ENCODE data around the gene SLC28A1. TPM values are rescaled to one million over a fixed set of nuclear protein-coding genes. Genes with fewer than 3 reads are reported as not detected.
A peak's percentile ranks its signal among the peaks of the same experiment; 100 is the strongest.
"Not testable (repeated sequence)": the region's sequence is repeated elsewhere in the genome, so short reads cannot be mapped to it uniquely, and the experiment has no call there.

SLC28A1 gene
- total and polyA plus RNA-seq, 4 donors: 0.97 to 4.1 (median 2.4) TPM

GRCh38 chr15:84876269-84876668 is 8.2 kb upstream of the SLC28A1 start:
- no peaks in the 10 kb centered on the region for H3K27me3 ChIP-seq (ENCODE audit: control insufficient read depth in 1 of 2, insufficient read depth in 2 of 2, low read length in 1 of 2)
- H3K4me1 ChIP-seq (ENCODE audit: control insufficient read depth in 1 of 2, insufficient read depth in 2 of 2, low read length in 2 of 2): peaks cover 0 to 3% of the 10 kb centered on the region in 2 donors
- ATAC-seq (ENCODE audit: low FRiP score) (no peak), DNase-seq (no peak)
- H3K4me3 ChIP-seq (ENCODE audit: low read length in 2 of 2): no peak overlapping the region
- H3K36me3 ChIP-seq (ENCODE audit: control insufficient read depth in 1 of 2, insufficient read depth in 2 of 2, low read length in 1 of 2): no peaks in the 10 kb centered on the region
- intact Hi-C loops (cut with DNase I): loop anchor here in 1 of 2 donors (5.0 kb wide), 1 partner anchor 41 kb away; no protein-coding TSS in a partner anchor
- no peak overlapping the region for H3K27ac ChIP-seq (ENCODE audit: low read depth in 1 of 2, low read length in 2 of 2)
- no peaks in the 10 kb centered on the region for H3K9me3 ChIP-seq (ENCODE audit: control insufficient read depth, low read length)

- WGBS, 2 donors: 90 to 95% methylated on average over 3 of the region's 3 CpGs
- not testable (repeated sequence) for H3K4me1 ChIP-seq (ENCODE audit: control insufficient read depth in 1 of 2, insufficient read depth in 2 of 2, low read length in 2 of 2); H3K4me3 ChIP-seq (ENCODE audit: low read length in 2 of 2); H3K36me3 ChIP-seq (ENCODE audit: control insufficient read depth in 1 of 2, insufficient read depth in 2 of 2, low read length in 1 of 2); DNase-seq; ATAC-seq (ENCODE audit: low FRiP score); H3K9me3 ChIP-seq (ENCODE audit: control insufficient read depth, low read length); H3K27me3 ChIP-seq (ENCODE audit: control insufficient read depth in 1 of 2, insufficient read depth in 2 of 2, low read length in 1 of 2); H3K27ac ChIP-seq (ENCODE audit: low read depth in 1 of 2, low read length in 2 of 2)
- intact Hi-C loops (cut with DNase I): loop anchor here in 1 of 2 donors (5.0 kb wide), 1 partner anchor 40 kb away; no protein-coding TSS in a partner anchor
Measured at GRCh38 chr15:84877701-84878100, 6.8 kb upstream of the SLC28A1 start.

- no peaks in the 10 kb centered on the region for H3K36me3 ChIP-seq (ENCODE audit: control insufficient read depth in 1 of 2, insufficient read depth in 2 of 2, low read length in 1 of 2)
- WGBS, 2 donors: 77 to 87% methylated on average over 4 of the region's 4 CpGs
- peak in 1 of 2 donors; percentile 75 for DNase-seq
Measured at GRCh38 chr15:84878504-84878903, 6.0 kb upstream of the SLC28A1 start.

GRCh38 chr15:84879088-84879780 is 5.2 kb upstream of the SLC28A1 start:
- 74 to 76% methylated on average over 11 of the region's 11 CpGs for WGBS, 2 donors
- peaks cover 0 to 3% of the 10 kb centered on the region in 2 donors for H3K4me1 ChIP-seq (ENCODE audit: control insufficient read depth in 1 of 2, insufficient read depth in 2 of 2, low read length in 2 of 2)
- no peak overlapping the region for H3K4me3 ChIP-seq (ENCODE audit: low read length in 2 of 2)
- ATAC-seq (ENCODE audit: low FRiP score): no peak
- H3K9me3 ChIP-seq (ENCODE audit: control insufficient read depth, low read length): no peaks in the 10 kb centered on the region
- intact Hi-C loops (cut with DNase I): loop anchor here in 1 of 2 donors (5.0 kb wide), 1 partner anchor 38 kb away; no protein-coding TSS in a partner anchor
- peak in 1 of 2 donors; percentile 64 for DNase-seq
- no peak overlapping the region for H3K27ac ChIP-seq (ENCODE audit: low read depth in 1 of 2, low read length in 2 of 2)
- no peaks in the 10 kb centered on the region for H3K27me3 ChIP-seq (ENCODE audit: control insufficient read depth in 1 of 2, insufficient read depth in 2 of 2, low read length in 1 of 2)
- H3K36me3 ChIP-seq (ENCODE audit: control insufficient read depth in 1 of 2, insufficient read depth in 2 of 2, low read length in 1 of 2): no peaks in the 10 kb centered on the region

More at GRCh38 chr15:84878504-84878903, 6.0 kb upstream of the SLC28A1 start:
- intact Hi-C loops (cut with DNase I): loop anchor here in 1 of 2 donors (5.0 kb wide), 1 partner anchor 39 kb away; no protein-coding TSS in a partner anchor
- peaks cover 0 to 3% of the 10 kb centered on the region in 2 donors for H3K4me1 ChIP-seq (ENCODE audit: control insufficient read depth in 1 of 2, insufficient read depth in 2 of 2, low read length in 2 of 2)
- H3K9me3 ChIP-seq (ENCODE audit: control insufficient read depth, low read length): no peaks in the 10 kb centered on the region
- H3K4me3 ChIP-seq (ENCODE audit: low read length in 2 of 2): no peak overlapping the region
- H3K27me3 ChIP-seq (ENCODE audit: control insufficient read depth in 1 of 2, insufficient read depth in 2 of 2, low read length in 1 of 2): no peaks in the 10 kb centered on the region
- no peak overlapping the region for H3K27ac ChIP-seq (ENCODE audit: low read depth in 1 of 2, low read length in 2 of 2)
- peak; percentile 61 for ATAC-seq (ENCODE audit: low FRiP score)

- DNase-seq (no peak), ATAC-seq (ENCODE audit: low FRiP score) (no peak)
- WGBS, 2 donors: 85 to 89% methylated on average over 3 of the region's 3 CpGs
- Histone ChIP-seq H3K4me1 (ENCODE audit: control insufficient read depth in 1 of 2, insufficient read depth in 2 of 2, low read length in 2 of 2) (peaks cover 0 to 2% of the 10 kb centered on the region in 2 donors), H3K4me3 (ENCODE audit: low read length in 2 of 2) (no peak overlapping the region), H3K27ac (ENCODE audit: low read depth in 1 of 2, low read length in 2 of 2) (no peak overlapping the region), H3K27me3 (ENCODE audit: control insufficient read depth in 1 of 2, insufficient read depth in 2 of 2, low read length in 1 of 2) (no peaks in the 10 kb centered on the region), H3K9me3 (ENCODE audit: control insufficient read depth, low read length) (no peaks in the 10 kb centered on the region), H3K36me3 (ENCODE audit: control insufficient read depth in 1 of 2, insufficient read depth in 2 of 2, low read length in 1 of 2) (no peaks in the 10 kb centered on the region)
- intact Hi-C loops (cut with DNase I): no loop called here
Measured at GRCh38 chr15:84880007-84880406, 4.5 kb upstream of the SLC28A1 start.

GRCh38 chr15:84880822-84881519 is 3.5 kb upstream of the SLC28A1 start:
- peak in 1 of 2 donors; percentile 55 for DNase-seq
- no peaks in the 10 kb centered on the region for H3K36me3 ChIP-seq (ENCODE audit: control insufficient read depth in 1 of 2, insufficient read depth in 2 of 2, low read length in 1 of 2)
- H3K4me3 ChIP-seq (ENCODE audit: low read length in 2 of 2): no peak overlapping the region
- intact Hi-C loops (cut with DNase I): no loop called here
- WGBS, 2 donors: 84 to 94% methylated on average over 8 of the region's 8 CpGs
- ATAC-seq (ENCODE audit: low FRiP score): no peak
- no peaks in the 10 kb centered on the region for H3K9me3 ChIP-seq (ENCODE audit: control insufficient read depth, low read length)
- H3K27me3 ChIP-seq (ENCODE audit: control insufficient read depth in 1 of 2, insufficient read depth in 2 of 2, low read length in 1 of 2): no peaks in the 10 kb centered on the region
- no peak overlapping the region for H3K27ac ChIP-seq (ENCODE audit: low read depth in 1 of 2, low read length in 2 of 2)
- no peaks in the 10 kb centered on the region for H3K4me1 ChIP-seq (ENCODE audit: control insufficient read depth in 1 of 2, insufficient read depth in 2 of 2, low read length in 2 of 2)

- Histone ChIP-seq H3K27ac (ENCODE audit: low read depth in 1 of 2, low read length in 2 of 2) (no peak overlapping the region), H3K9me3 (ENCODE audit: control insufficient read depth, low read length) (no peaks in the 10 kb centered on the region), H3K4me1 (ENCODE audit: control insufficient read depth in 1 of 2, insufficient read depth in 2 of 2, low read length in 2 of 2) (no peaks in the 10 kb centered on the region), H3K4me3 (ENCODE audit: low read length in 2 of 2) (no peak overlapping the region), H3K36me3 (ENCODE audit: control insufficient read depth in 1 of 2, insufficient read depth in 2 of 2, low read length in 1 of 2) (no peaks in the 10 kb centered on the region), H3K27me3 (ENCODE audit: control insufficient read depth in 1 of 2, insufficient read depth in 2 of 2, low read length in 1 of 2) (no peaks in the 10 kb centered on the region)
- WGBS, 2 donors: 92 to 93% methylated on average over 7 of the region's 7 CpGs
- intact Hi-C loops (cut with DNase I): no loop called here
- DNase-seq (peak in 1 of 2 donors; percentile 34), ATAC-seq (ENCODE audit: low FRiP score) (no peak)
Measured at GRCh38 chr15:84881520-84881830, 3.0 kb upstream of the SLC28A1 start.

- Histone ChIP-seq H3K4me3 (ENCODE audit: low read length in 2 of 2) (no peak overlapping the region), H3K4me1 (ENCODE audit: control insufficient read depth in 1 of 2, insufficient read depth in 2 of 2, low read length in 2 of 2) (no peaks in the 10 kb centered on the region), H3K27ac (ENCODE audit: low read depth in 1 of 2, low read length in 2 of 2) (peak overlapping the region; percentile 84 to 85), H3K36me3 (ENCODE audit: control insufficient read depth in 1 of 2, insufficient read depth in 2 of 2, low read length in 1 of 2) (no peaks in the 10 kb centered on the region), H3K27me3 (ENCODE audit: control insufficient read depth in 1 of 2, insufficient read depth in 2 of 2, low read length in 1 of 2) (no peaks in the 10 kb centered on the region), H3K9me3 (ENCODE audit: control insufficient read depth, low read length) (no peaks in the 10 kb centered on the region)
- 3 to 6% methylated on average over 6 of the region's 6 CpGs for WGBS, 2 donors
- no peak for ATAC-seq (ENCODE audit: low FRiP score)
- intact Hi-C loops (cut with DNase I): no loop called here
- no peak for DNase-seq
Measured at GRCh38 chr15:84883466-84883865, 996 bp upstream of the SLC28A1 start.

GRCh38 chr15:84885801-84886200 is 1.3 kb downstream of the SLC28A1 start:
- intact Hi-C loops (cut with DNase I): no loop called here

More at GRCh38 chr15:84885801-84886200, 1.3 kb downstream of the SLC28A1 start:
- Histone ChIP-seq H3K4me1 (ENCODE audit: control insufficient read depth in 1 of 2, insufficient read depth in 2 of 2, low read length in 2 of 2) (no peaks in the 10 kb centered on the region), H3K36me3 (ENCODE audit: control insufficient read depth in 1 of 2, insufficient read depth in 2 of 2, low read length in 1 of 2) (no peaks in the 10 kb centered on the region), H3K4me3 (ENCODE audit: low read length in 2 of 2) (no peak overlapping the region), H3K9me3 (ENCODE audit: control insufficient read depth, low read length) (no peaks in the 10 kb centered on the region), H3K27me3 (ENCODE audit: control insufficient read depth in 1 of 2, insufficient read depth in 2 of 2, low read length in 1 of 2) (no peaks in the 10 kb centered on the region), H3K27ac (ENCODE audit: low read depth in 1 of 2, low read length in 2 of 2) (no peak overlapping the region)
- ATAC-seq (ENCODE audit: low FRiP score) (no peak), DNase-seq (no peak)
- WGBS, 2 donors: 93 to 96% methylated on average over 7 of the region's 7 CpGs

All from aorta (tissue), 5 donors.